Adrenal gland (tissue), 12 donors: ENCODE data around the gene DIP2A. TPM values are rescaled to one million over a fixed set of nuclear protein-coding genes. Genes with fewer than 3 reads are reported as not detected.

ENCODE experiments used
- DNase-seq, 7 donors: peaks; one replicate each; pipeline ENCODE4 v3.0.0-alpha.2; 2019 to 2020
- H3K27ac ChIP-seq, 5 donors: fragments of 200-600 bp; sonication (generic) in 4 of 5; 1 replicate in 3 of 5; 2 replicates in 2 of 5; pipeline versions ENCODE4 v1.5.1 to v1.8.0; 2016 to 2020; ENCODE audit warnings: mild to moderate bottlenecking in 1 of 5
- H3K27me3 ChIP-seq: fragments of 200-600 bp; 2 replicates; pipeline ENCODE4 v1.8.0; 2021
- H3K36me3 ChIP-seq, 2 donors: fragments of 200-600 bp; replicated peaks in 1 of 2; 1 replicate in 1 of 2; 2 replicates in 1 of 2; pipeline versions ENCODE4 v1.5.1 to v1.8.0; 2018 to 2022
- H3K4me1 ChIP-seq, 2 donors: fragments of 200-600 bp; replicated peaks in 1 of 2; 1 replicate in 1 of 2; 2 replicates in 1 of 2; pipeline versions ENCODE4 v1.5.1 to v1.8.0; 2018 to 2021
- H3K4me3 ChIP-seq, 4 donors: fragments of 200-600 bp; sonication (generic) in 3 of 4; one replicate each; pipeline ENCODE4 v1.5.1; 2016 to 2018
- H3K9me3 ChIP-seq, 3 donors: fragments of 200-600 bp; sonication (generic) in 1 of 3; replicated peaks in 1 of 3; 1 replicate in 2 of 3; 2 replicates in 1 of 3; pipeline versions ENCODE4 v1.5.1 to v1.8.0; 2016 to 2021
- POLR2A ChIP-seq, 2 donors: fragments of 450-650 bp; IDR thresholded peaks; one replicate each; pipeline ENCODE4 v1.6.1; 2017; ENCODE audit warnings: antibody characterized with exemption in 2 of 2, mild to moderate bottlenecking in 2 of 2, moderate library complexity in 1 of 2
- WGBS, 4 donors: extraction: QIAGEN DNeasy Blood & Tissue Kit in 2 of 4; methylation state at CpG; one replicate each; pipeline versions ENCODE4 v1.1.5 to v1.1.7; 2013 to 2017; 5-methylcytosine and 5-hydroxymethylcytosine counted together
- intact Hi-C, 2 donors: fragments of 100-400 bp; cut with DNase I; formaldehyde crosslinking; loops; one replicate each; pipeline versions ENCODE4 v1.14.1 to v1.15.0; 2022 to 2023
- polyA plus RNA-seq, 3 donors: library from polyadenylated mRNA; stranded (reverse); fragments of 200-250 nt in 2 of 3; fragments of 350-450 nt in 1 of 3; fragmentation: Illumina TruSeq in 1 of 3; extraction: RNeasy Lipid Tissue Mini Kit (QIAGEN cat#74804) in 1 of 3; gene quantifications; one replicate each; pipeline ENCODE4 v1.2.3, GENCODE V29; 2013 to 2014
- total RNA-seq, 9 donors: library from RNA; depleted of rRNA in 4 of 9; stranded (reverse); fragments of >200 nt in 4 of 9; fragments of 120-200 nt in 1 of 9; fragmentation: NEBNext Ultra II Directional in 1 of 9; extraction: Animal tissue kit (Norgen Biotek cat#: 25700) in 1 of 9; gene quantifications; one replicate each; pipeline versions ENCODE4 v1.1.0 to v1.2.4, GENCODE V29; 2013 to 2023
- TF ChIP-seq, protein P1 (sequence below), 6 experiments: fragments of 450-650 bp in 4 of 6; fragments of 200-600 bp in 2 of 6; sonication (generic) in 1 of 6; IDR thresholded peaks; 1 replicate in 5 of 6; 2 replicates in 1 of 6; pipeline versions ENCODE4 v1.5.1 to v1.8.0; 2016 to 2021; ENCODE audit warnings: antibody characterized with exemption in 6 of 6, mild to moderate bottlenecking in 2 of 6, moderate library complexity in 1 of 6
- donor health status: healthy with polysubstance abuse.
- donor health status: Bipolar disorder and iron deficiency.
- donor health status: DM: yes; HTN: yes; CAD: no.
- donor health status: DM: no; HTN: no; CAD: no.
- donor health status: DM: no; HTN: no; CAD: no.
- donor health status: DM: yes; HTN: yes; CAD: no.

DIP2A gene
- total and polyA plus RNA-seq, 12 donors, result 22.0 to 61.7 (median 35.4) TPM

DNA sequence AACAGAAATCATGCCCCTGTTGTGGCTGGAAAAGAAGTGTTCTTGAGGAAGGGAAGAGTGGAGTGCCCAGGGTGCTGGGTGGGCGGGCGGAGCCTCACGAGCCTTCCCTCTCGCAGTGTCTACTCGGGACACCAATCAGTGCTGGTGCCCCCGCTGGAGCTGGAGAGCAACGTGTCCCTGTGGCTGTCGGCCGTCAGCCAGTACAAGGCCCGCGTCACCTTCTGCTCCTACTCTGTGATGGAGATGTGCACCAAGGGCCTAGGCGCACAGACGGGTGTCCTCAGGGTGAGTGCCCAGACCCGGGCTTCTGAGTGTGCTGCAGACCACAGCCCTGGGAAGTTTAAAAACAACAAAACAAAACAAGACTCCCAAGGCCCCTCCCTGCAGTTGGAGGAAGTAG, 98.8 kb downstream of the DIP2A start:
- Histone ChIP-seq H3K27me3 (no peaks in the 10 kb centered on the region), H3K36me3 (peaks cover 0 to 62% of the 10 kb centered on the region in 2 donors), H3K4me3 (no peak overlapping the region), H3K4me1 (peaks cover 0 to 8% of the 10 kb centered on the region in 2 donors), H3K27ac (no peak overlapping the region), H3K9me3 (no peaks in the 10 kb centered on the region)
- intact Hi-C loops, result no loop called here
- 94 to 98% (median 95%) methylated on average over 7 to 14 of the region's 14 CpGs for WGBS, 4 donors
- peak in 3 of 7 donors; percentile 11 to 45 (median 20) for DNase-seq
- no peak for TF ChIP-seq POLR2A (IDR thresholded peaks at IDR 0.05)
- TF ChIP-seq, protein P1, sequence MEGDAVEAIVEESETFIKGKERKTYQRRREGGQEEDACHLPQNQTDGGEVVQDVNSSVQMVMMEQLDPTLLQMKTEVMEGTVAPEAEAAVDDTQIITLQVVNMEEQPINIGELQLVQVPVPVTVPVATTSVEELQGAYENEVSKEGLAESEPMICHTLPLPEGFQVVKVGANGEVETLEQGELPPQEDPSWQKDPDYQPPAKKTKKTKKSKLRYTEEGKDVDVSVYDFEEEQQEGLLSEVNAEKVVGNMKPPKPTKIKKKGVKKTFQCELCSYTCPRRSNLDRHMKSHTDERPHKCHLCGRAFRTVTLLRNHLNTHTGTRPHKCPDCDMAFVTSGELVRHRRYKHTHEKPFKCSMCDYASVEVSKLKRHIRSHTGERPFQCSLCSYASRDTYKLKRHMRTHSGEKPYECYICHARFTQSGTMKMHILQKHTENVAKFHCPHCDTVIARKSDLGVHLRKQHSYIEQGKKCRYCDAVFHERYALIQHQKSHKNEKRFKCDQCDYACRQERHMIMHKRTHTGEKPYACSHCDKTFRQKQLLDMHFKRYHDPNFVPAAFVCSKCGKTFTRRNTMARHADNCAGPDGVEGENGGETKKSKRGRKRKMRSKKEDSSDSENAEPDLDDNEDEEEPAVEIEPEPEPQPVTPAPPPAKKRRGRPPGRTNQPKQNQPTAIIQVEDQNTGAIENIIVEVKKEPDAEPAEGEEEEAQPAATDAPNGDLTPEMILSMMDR (IDR thresholded peaks at IDR 0.05), result no peak

DNA sequence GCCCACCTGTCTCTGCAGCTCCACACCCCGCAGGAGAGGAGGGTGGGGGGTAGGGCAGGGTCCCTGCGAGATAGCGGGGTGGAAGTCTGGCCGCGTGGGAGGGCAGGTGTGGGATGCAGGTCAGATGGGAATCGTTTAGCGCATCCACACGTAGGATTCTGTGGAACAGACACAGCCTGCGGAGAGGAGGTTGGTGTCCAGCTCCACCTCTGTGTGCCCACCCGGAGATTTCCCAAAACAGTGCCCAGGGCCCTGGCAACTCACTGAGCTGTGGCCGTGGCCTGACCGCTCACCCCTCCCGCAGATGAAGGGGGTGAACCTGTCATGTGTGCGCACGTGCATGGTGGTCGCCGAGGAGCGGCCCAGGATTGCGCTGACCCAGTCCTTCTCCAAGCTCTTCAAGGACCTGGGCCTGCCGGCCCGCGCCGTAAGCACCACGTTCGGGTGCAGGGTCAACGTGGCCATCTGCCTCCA, 99.3 kb downstream of the DIP2A start:
- TF ChIP-seq, protein P1 (IDR thresholded peaks at IDR 0.05), result no peak
- TF ChIP-seq POLR2A (IDR thresholded peaks at IDR 0.05), result no peak
- Histone ChIP-seq H3K36me3 (peaks cover 0 to 67% of the 10 kb centered on the region in 2 donors), H3K27ac (no peak overlapping the region), H3K9me3 (no peaks in the 10 kb centered on the region), H3K4me3 (no peak overlapping the region), H3K27me3 (no peaks in the 10 kb centered on the region), H3K4me1 (peaks cover 0 to 8% of the 10 kb centered on the region in 2 donors)
- WGBS, 4 donors, result 92 to 97% (median 95%) methylated on average over 12 to 26 of the region's 26 CpGs
- peak in 2 of 7 donors; percentile 13 to 43 for DNase-seq
- intact Hi-C loops, result no loop called here

DNA sequence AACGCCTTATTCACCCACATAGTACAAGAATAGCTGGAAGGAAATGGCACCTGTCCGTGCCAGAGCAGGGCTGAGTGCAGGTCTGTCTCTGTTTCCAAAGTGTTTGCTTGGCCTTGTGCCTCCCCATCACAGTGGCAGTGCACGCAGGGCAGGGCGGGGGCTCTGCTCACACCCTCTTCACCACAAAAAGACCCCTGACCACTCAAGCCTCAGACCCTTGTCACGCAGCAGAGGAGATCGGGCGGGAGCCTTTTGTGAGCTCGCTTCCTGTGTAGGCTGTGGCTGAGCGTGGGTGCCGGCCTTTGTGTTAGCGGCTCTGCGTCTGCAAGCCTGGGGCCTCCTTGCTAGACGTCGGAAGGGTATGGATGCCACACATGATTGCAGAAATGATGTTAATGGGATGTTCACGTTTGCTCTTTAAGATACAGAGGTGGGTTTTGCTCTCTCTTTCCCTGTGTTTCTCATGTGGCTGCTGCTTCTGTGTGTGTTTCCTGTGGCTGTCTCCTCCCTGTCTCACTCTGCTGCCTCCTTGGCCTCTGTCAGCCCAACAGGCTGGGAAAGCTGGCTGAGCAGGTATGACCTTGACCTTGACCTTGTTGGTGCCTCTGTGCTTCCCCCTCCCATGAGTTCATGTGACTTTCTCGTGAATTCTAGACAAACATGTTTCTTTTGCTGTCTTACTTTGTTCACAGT, 100.7 kb downstream of the DIP2A start:
- intact Hi-C loops, result no loop called here
- no peak overlapping the region for H3K4me3 ChIP-seq
- TF ChIP-seq, protein P1 (IDR thresholded peaks at IDR 0.05), result no peak
- no peak for TF ChIP-seq POLR2A (IDR thresholded peaks at IDR 0.05)
- peaks cover 0 to 74% of the 10 kb centered on the region in 2 donors for H3K36me3 ChIP-seq
- H3K27ac ChIP-seq, result peak overlapping the region in 1 of 5 donors; percentile 20
- no peaks in the 10 kb centered on the region for H3K27me3 ChIP-seq
- peak in 6 of 7 donors; percentile 15 to 50 (median 32) for DNase-seq
- no peaks in the 10 kb centered on the region for H3K9me3 ChIP-seq
- peaks cover 0 to 8% of the 10 kb centered on the region in 2 donors for H3K4me1 ChIP-seq
- 61 to 80% (median 72%) methylated on average over 12 to 16 of the region's 16 CpGs for WGBS, 4 donors

DNA sequence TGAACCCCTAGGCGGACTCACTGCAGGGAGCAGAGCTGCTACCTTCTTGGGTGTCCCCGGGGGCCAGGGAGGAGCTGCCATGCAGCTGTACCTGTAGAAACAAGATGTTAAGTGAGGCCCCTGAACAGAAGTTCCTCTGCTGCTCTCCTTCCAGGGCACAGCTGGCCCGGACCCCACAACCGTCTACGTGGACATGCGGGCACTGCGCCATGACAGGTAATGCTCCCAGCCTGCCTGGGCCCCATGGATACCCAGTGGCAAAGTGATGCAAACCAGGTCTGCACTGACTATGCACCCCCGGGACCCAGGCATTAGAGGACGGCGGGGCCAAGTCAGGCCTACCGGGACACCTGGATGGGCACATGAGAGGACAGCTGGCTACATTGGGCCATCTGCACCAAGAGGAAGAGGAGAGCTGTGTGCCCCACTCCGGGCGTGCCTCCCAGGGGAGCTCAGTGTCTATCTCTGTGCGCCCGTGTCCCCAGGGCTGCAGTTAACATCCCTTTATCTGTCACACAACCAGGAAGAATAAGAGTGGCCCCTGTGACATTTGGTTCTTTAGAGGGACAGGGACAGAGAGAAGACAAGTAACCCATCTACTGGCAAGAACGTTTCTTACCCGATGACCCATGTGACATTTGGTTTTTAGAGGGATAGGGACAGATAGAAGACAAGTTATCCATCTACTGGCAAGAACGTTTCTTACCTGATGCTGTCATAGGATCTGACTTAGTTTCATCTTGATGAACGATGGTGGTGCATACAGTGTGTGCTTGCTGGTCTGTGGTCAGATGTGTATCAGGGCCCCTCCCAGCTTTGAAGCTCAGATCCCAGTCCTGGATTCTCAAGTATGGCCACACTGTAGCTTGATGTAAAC, 102.1 kb downstream of the DIP2A start:
- H3K4me3 ChIP-seq, result no peak overlapping the region
- H3K36me3 ChIP-seq, result peaks cover 0 to 72% of the 10 kb centered on the region in 2 donors
- H3K4me1 ChIP-seq, result peaks cover 0 to 8% of the 10 kb centered on the region in 2 donors
- no peaks in the 10 kb centered on the region for H3K27me3 ChIP-seq
- no peak overlapping the region for H3K27ac ChIP-seq
- peak in 1 of 7 donors; percentile 43 for DNase-seq
- 88 to 94% (median 92%) methylated on average over 9 to 19 of the region's 19 CpGs for WGBS, 4 donors
- TF ChIP-seq POLR2A (IDR thresholded peaks at IDR 0.05), result no peak
- TF ChIP-seq, protein P1 (IDR thresholded peaks at IDR 0.05), result no peak
- intact Hi-C loops, result no loop called here
- no peaks in the 10 kb centered on the region for H3K9me3 ChIP-seq
